GM19035 (cell line): ENCODE measurements around the gene AK8.
"Not testable (repeated sequence)": the region's sequence is repeated elsewhere in the genome, so short reads cannot be mapped to it uniquely, and the experiment has no call there.

Experiments used
- ATAC-seq: cut with Tn5 transposase; IDR thresholded peaks from one replicate; pipeline ENCODE4 v1.9.1; 2021; ENCODE audit not compliant: unreplicated experiment

Gene AK8

GRCh38 chr9:132721661-132722060, 156.4 kb downstream of the AK8 start:
- ATAC-seq, result no peak

DNA sequence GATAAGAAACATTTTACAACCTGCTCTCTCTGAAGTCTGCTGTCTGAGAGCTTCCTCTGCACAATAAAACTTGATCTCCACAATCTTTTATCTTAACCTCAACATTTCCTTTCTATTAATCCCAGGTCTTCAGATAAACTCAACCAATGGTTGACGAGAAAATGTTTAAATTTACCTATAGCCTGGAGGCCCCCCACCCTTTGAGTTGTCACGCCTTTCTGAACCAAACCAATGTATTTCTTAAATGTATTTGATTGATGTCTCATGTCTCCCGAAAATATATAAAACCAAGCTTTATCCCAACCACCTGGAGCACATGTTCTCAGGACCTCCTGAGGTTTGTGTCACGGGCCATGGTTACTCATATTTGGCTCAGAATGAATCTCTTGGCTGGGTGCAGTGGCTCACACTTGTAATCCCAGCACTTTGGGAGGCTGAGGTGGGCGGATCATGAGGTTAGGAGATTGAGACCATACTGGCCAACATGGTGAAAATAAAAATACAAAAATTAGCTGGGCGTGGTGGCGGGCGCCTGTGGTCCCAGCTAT, 159.6 kb downstream of the AK8 start:
- ATAC-seq, result not testable (repeated sequence)

DNA sequence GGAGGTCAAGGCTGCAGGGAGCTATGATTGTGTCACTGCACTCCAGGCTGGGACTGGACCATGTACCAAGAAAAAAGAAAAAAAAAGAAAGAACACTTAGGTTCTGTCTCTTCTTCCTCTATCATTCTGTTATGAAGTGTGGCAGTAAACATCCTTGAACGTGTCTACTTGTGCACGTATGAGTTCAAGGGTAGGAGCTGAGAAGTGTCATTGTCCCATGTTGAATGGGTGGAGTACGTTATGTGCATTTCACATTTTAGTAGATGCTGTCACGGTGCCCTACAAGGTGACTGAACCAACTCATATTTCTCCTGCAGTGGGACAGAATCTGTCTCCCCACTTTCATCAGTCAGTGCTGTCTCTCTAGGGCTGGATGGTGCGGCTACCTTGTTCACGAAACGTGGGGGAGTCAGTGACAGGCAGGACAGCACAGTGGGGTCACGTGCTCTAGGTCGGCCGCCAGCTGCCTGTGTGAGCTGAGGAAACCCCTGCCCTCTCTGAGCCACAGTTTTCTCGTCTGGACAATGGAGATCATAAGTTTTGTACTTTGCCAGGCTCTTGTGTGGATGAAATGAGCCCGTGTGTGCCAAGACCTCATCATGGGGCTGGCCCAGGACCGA, 160.6 kb downstream of the AK8 start:
- ATAC-seq, result no peak

DNA sequence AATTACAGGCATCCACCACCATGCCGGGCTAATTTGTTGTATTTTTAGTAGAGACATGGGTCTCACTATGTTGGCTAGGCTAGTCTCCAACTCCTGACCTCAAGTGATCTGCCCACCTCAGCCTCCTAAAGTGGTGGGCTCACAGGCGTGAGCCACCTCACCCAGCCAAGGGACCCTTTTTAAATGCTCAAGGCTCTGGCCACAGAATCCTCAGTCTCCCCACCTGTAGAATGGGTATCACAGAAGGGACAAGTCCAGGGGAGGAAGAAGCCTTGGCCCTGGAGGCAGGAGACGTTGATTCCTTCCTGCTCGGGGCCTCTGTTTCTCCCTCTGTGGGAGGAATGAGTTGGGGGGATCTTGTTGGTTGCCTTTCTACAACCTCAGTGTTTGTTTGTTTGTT, 162.1 kb downstream of the AK8 start:
- no peak for ATAC-seq

GRCh38 chr9:132712753-132713152, 165.3 kb downstream of the AK8 start:
- no peak for ATAC-seq

DNA sequence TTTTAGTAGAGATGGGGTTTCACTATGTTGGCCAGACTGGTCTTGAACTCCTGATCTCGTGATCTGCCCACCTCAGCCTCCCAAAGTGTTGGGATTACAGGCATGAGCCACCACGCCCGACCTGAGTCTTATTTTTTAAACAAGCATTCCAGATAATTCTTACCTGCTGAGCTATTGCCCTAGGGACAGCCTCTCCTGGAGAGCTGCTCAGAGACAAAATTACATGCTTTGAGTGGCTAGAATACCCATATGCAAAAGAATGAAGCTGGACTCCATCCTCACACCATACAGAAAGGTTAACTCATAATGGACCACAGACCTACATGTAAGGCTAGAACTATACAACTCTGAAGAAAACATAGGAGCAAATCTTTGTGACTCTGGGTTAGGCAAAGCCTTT, 166.2 kb downstream of the AK8 start:
- ATAC-seq, result no peak

DNA sequence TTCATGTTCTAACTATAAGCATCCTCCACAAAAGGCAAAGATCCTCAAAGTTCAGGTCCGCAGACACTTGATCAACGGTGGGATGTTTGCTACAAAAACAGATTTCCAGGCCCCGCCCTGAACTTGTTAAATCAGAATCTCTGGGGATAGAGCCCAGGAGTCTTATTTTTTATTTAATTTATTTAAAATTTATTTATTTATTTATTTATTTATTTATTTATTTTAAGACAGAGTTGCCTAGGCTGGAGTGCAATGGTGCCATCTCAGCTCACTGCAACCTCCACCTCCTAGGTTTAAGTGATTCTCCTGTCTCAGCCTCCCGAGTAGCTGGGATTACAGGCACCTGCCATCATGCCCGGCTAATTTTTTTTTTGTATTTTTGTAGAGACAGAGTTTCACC, 166.9 kb downstream of the AK8 start:
- not testable (repeated sequence) for ATAC-seq

- ATAC-seq, result no peak
These were observed 167.8 kb downstream of the AK8 start for GRCh38 chr9:132710333-132710732.

DNA sequence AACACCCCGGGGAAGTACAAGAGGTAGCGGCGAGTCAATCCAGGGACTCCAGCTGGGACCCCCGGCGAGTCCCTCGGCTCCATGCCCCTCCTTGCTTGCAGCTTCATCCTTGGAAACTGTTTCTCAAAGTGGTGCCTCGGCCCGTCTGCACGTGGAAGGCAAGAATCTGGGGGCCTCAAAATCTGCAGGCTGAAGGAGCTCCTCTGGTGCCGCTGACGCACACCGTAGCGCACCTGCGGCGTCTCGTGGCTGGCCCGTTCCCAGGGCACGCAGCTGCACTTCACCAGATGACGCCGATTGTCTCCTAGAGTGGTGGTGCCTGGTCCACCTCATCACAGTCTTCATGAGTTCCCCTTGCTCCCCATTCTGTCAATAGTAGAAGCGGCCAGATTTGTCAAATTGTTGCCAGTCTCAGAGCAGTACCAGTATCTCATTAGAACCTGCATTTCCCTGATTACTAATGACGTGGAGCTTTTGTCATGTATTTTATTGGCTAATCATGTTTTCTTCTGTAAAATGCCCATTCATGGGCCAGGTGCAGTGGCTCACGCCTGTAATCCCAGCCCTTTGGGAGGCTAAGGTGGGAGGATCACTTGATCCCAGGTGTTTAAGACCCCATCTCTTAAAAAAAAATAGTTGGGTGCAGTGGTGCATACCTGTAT, 169.2 kb downstream of the AK8 start:
- ATAC-seq, result no peak

GRCh38 chr9:132708239-132708638, 169.8 kb downstream of the AK8 start:
- no peak for ATAC-seq

- no peak for ATAC-seq
These were observed 174.7 kb downstream of the AK8 start for GRCh38 chr9:132703336-132703735.

- ATAC-seq, result no peak
These were observed 175.8 kb downstream of the AK8 start for GRCh38 chr9:132702254-132702653.

GRCh38 chr9:132699956-132700355, 178.1 kb downstream of the AK8 start:
- no peak for ATAC-seq

GRCh38 chr9:132698989-132699388, 179.1 kb downstream of the AK8 start:
- ATAC-seq, result no peak

- ATAC-seq, result no peak
These were observed 180.9 kb downstream of the AK8 start for GRCh38 chr9:132697230-132697629.

DNA sequence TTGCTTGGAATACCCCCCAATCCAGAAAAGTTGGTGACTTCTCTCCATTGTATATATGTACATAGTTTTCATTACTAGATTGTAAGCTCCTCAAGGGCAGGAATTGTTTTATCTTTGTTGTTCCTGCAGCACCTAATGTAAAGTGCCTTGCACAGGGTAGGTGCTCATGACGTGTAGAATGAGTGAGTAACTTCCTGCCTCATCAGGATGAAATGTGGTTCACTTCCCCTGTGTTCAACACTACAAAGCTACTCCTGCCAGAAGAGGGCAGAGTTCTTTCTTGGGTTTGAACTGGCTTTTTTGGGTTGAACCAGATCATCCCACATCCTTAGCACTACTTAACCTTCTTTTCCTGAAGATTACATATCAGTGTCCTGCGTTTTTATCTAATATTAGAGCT, 183.9 kb downstream of the AK8 start:
- no peak for ATAC-seq

DNA sequence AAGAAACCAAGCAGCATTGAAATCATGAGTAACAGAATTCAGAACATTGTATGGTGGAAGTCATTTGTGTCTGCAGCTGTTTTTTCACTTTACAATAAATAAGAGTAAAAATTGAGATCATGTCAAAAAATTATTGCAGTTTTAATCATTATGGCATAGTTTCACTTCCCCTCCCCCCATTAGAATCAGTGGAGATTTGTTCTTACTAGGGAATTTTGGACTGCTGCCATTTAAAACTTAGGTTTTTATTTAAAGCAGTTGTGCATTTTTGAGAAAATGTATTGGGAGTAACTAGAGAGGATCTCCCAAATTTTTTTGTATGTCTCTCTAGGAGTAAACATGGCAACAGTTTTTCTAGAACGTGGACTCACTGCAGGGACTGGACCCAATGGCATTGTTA, 187.4 kb downstream of the AK8 start:
- no peak for ATAC-seq

GRCh38 chr9:132683873-132684272, 194.2 kb downstream of the AK8 start:
- ATAC-seq, result no peak

GRCh38 chr9:132681561-132681960, 196.5 kb downstream of the AK8 start:
- no peak for ATAC-seq

GRCh38 chr9:132679946-132680625, 198.0 kb downstream of the AK8 start:
- ATAC-seq, result no peak

- ATAC-seq, result no peak
These were observed 200.1 kb downstream of the AK8 start for GRCh38 chr9:132677976-132678375.
